NCI-H82 treated with DMSO at 0.1 percent for 48 hours (cell line): ENCODE measurements around the gene BLOC1S4.
"Not testable (repeated sequence)": the region's sequence is repeated elsewhere in the genome, so short reads cannot be mapped to it uniquely, and the experiment has no call there.

ENCODE experiments used
- DNase-seq: peaks from one replicate; lab custom pipeline; 2025; ENCODE audit not compliant: unreplicated experiment; lab: John Stamatoyannopoulos, UW

BLOC1S4 gene

GRCh38 chr4:6716018-6716911 is at the start of gene BLOC1S4:
TSS of gene BLOC1S4 (plus strand) at chr4:6716174. CDS start at chr4:6716210, 36 bp downstream.
- peak; percentile 61 for DNase-seq

GRCh38 chr4:6668391-6668790 is 47.6 kb upstream of the BLOC1S4 start:
- no peak for DNase-seq

- DNase-seq: no peak
Observed at GRCh38 chr4:6671648-6672047, 44.3 kb upstream of the BLOC1S4 start.

- DNase-seq: no peak
Observed at GRCh38 chr4:6672131-6672530, 43.8 kb upstream of the BLOC1S4 start.

GRCh38 chr4:6672541-6673190 is 43.3 kb upstream of the BLOC1S4 start:
- DNase-seq: not testable (repeated sequence)

GRCh38 chr4:6673191-6673659 is 42.7 kb upstream of the BLOC1S4 start:
- not testable (repeated sequence) for DNase-seq

GRCh38 chr4:6673660-6674499 is 42.1 kb upstream of the BLOC1S4 start:
- DNase-seq: peak; percentile 27

GRCh38 chr4:6674500-6675149 is 41.3 kb upstream of the BLOC1S4 start:
- DNase-seq: no peak

- DNase-seq: no peak
Observed at GRCh38 chr4:6676722-6677558, 39.0 kb upstream of the BLOC1S4 start.

GRCh38 chr4:6680372-6681034 is 35.5 kb upstream of the BLOC1S4 start:
- DNase-seq: no peak

GRCh38 chr4:6681191-6681590 is 34.8 kb upstream of the BLOC1S4 start:
- no peak for DNase-seq

GRCh38 chr4:6682862-6683590 is 32.9 kb upstream of the BLOC1S4 start:
- no peak for DNase-seq

GRCh38 chr4:6684656-6685055 is 31.3 kb upstream of the BLOC1S4 start:
- DNase-seq: no peak

- no peak for DNase-seq
Observed at GRCh38 chr4:6686104-6686787, 29.7 kb upstream of the BLOC1S4 start.

GRCh38 chr4:6687947-6688878 is 27.8 kb upstream of the BLOC1S4 start:
- no peak for DNase-seq

GRCh38 chr4:6688879-6689505 is 27.0 kb upstream of the BLOC1S4 start:
- no peak for DNase-seq
